Mesodermal cell (in vitro differentiated cells): Measurements from ENCODE around the gene SKIL.
"Not testable (repeated sequence)": the region's sequence is repeated elsewhere in the genome, so short reads cannot be mapped to it uniquely, and the experiment has no call there.

Experiments
- H3K27ac ChIP-seq: 2 replicates; pipeline ENCODE4 v1.7.0; 2013; ENCODE audit warnings: mild to moderate bottlenecking, low read depth, low read length, moderate library complexity; ENCODE audit not compliant: severe bottlenecking
- H3K36me3 ChIP-seq: 2 replicates; pipeline ENCODE4 v1.7.1; 2013; ENCODE audit warnings: mild to moderate bottlenecking, low read length, moderate library complexity; ENCODE audit not compliant: control insufficient read depth, insufficient read depth
- H3K4me1 ChIP-seq: one replicate; pipeline ENCODE4 v1.7.1; 2013; ENCODE audit warnings: mild to moderate bottlenecking, low read length; ENCODE audit not compliant: insufficient read depth, control insufficient read depth, poor library complexity, severe bottlenecking
- H3K4me3 ChIP-seq: 2 replicates; pipeline ENCODE4 v1.7.0; 2013; ENCODE audit warnings: low read length, control low read depth, mild to moderate bottlenecking; ENCODE audit not compliant: insufficient read depth, poor library complexity, severe bottlenecking; ENCODE audit errors: extremely low read depth
- H3K9me3 ChIP-seq: 2 replicates; pipeline ENCODE4 v1.7.1; 2013; ENCODE audit warnings: mild to moderate bottlenecking, low read length, moderate library complexity; ENCODE audit not compliant: control insufficient read depth
- WGBS, 2 experiments: methylation state at CpG; one replicate each; pipeline ENCODE4 v1.1.5; 2013; ENCODE audit warnings: missing lambda C conversion rate in 2 of 2; ENCODE audit not compliant: insufficient coverage in 2 of 2; 5-methylcytosine and 5-hydroxymethylcytosine counted together

The SKIL gene

DNA sequence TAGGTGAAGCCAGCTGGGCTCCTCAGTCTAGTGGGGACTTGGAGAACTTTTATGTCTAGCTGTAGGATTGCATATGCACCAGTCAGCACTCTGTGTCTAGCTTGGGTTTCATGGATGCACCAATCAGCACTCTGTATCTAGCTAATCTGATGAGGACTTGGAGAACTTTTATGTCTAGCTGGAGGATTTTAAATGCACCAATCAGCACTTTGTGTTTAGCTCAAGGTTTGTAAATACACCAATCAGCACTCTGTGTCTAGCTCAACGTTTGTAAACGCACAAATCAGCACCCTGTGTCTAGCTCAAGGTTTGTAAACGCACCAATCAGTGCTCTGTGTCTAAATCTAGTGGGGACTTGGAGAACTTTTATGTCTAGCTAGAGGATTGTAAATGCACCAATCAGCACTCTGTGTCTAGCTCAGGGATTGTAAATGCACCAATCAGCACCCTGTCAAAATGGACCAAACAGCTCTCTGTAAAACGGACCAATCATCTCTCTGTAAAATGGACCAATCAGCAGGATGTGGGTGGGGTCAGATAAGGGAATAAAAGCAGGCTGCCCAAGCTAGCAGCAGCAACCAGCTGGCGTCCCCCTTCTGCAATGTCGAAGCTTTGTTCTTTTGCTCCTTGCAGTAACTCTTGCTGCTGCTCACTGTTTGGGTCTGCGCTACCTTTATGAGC lies 29.5 kb upstream of the SKIL start:
- WGBS, 2 experiments: 79 to 85% methylated on average over 3 to 6 of the region's 7 CpGs
- H3K4me3 ChIP-seq, H3K4me1 ChIP-seq, H3K36me3 ChIP-seq, H3K27ac ChIP-seq: not testable (repeated sequence)
- H3K9me3 ChIP-seq: peaks cover 17% of the 10 kb centered on the region

- Histone ChIP-seq H3K9me3 (peaks cover 20% of the 10 kb centered on the region), H3K4me3 (no peak overlapping the region), H3K27ac (no peak overlapping the region), H3K4me1 (no peaks in the 10 kb centered on the region), H3K36me3 (no peaks in the 10 kb centered on the region)
- 68 to 69% methylated on average over 4 to 5 of the region's 5 CpGs for WGBS, 2 experiments
Measured at GRCh38 chr3:170330366-170330765, 27.1 kb upstream of the SKIL start.

GRCh38 chr3:170331143-170331542 lies 26.4 kb upstream of the SKIL start:
- WGBS, 2 experiments: 84 to 95% methylated on average over 4 of the region's 4 CpGs
- Histone ChIP-seq H3K4me3 (no peak overlapping the region), H3K36me3 (no peaks in the 10 kb centered on the region), H3K27ac (no peak overlapping the region), H3K9me3 (peaks cover 23% of the 10 kb centered on the region), H3K4me1 (no peaks in the 10 kb centered on the region)

DNA sequence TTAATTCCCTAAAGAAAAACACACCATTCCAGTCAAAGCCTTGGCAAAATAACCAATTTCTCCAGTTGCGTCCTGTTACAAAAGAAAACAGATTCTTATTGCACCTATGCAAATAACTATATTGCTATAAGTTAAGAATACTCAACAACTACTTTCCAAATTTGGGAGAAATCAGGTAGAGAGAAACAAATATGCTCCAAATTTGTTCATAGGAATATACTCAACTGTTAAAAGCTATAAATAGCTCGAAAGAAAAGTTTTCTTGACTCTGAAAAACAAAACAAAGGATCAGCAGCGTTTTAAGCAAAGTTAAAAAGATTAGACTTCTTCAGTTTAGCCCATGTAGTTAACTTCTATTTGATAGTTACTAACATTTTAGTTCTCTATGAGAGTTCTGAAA lies 20.1 kb upstream of the SKIL start:
- Histone ChIP-seq H3K36me3 (no peaks in the 10 kb centered on the region), H3K27ac (no peak overlapping the region), H3K4me3 (no peak overlapping the region), H3K4me1 (no peaks in the 10 kb centered on the region), H3K9me3 (peaks cover 21% of the 10 kb centered on the region)
- WGBS, 2 experiments: no CpG with 5 or more reads among the region's 3 CpGs

DNA sequence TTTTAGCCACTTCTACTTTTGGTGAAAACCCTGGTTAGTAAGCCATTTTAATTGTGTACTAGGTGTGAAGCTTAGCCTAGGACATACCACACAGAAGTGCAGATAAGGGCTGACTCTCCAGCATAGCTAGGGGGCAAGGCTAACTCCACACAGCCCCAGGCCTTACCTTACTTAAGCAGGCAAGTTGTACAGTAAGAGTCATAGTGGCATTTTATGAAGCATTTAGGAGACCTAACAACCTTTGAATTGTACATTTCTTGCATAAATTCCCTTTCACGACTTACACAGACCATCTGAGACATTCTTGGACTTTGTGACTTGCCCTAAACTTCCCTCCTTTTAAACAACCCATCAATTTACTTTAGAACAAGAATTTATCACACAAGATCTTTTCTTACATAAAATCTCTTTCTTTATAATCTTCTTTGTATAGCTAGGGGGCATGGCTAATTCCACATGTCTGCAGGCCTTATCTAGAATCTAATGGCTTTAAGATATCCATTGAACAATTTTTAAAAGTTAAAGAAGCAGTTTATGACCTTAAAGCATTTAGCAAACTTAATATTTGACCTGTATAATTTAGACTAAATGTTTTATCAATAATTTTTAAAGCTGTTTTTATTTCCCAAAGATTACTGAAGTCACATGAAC lies 18.7 kb upstream of the SKIL start:
- Histone ChIP-seq H3K9me3 (peaks cover 26% of the 10 kb centered on the region), H3K4me1 (peaks cover 1% of the 10 kb centered on the region), H3K4me3 (no peak overlapping the region), H3K27ac (no peak overlapping the region), H3K36me3 (no peaks in the 10 kb centered on the region)
- WGBS, 2 experiments: 82 to 89% methylated on average over 1 of the region's 1 CpG

DNA sequence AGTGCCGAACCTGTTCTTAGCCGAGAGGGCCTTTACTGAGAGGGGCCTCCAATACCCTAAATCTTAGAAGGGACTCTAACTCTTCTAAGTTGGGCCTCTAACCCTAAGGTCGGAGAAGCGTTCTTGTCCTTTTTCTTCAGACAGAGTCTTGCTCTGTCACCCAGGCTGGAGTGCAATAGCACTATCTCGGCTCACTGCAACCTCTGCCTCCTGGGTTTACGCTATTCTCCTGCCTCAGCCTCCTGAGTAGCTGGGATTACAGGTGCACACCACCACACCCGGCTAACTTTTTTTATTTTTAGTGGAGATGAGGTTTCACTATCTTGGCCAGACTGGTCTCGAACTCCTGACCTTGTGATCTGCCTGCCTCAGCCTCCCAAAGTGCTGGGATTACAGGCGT lies 15.2 kb upstream of the SKIL start:
- WGBS, 2 experiments: 92 to 94% methylated on average over 8 to 9 of the region's 9 CpGs

GRCh38 chr3:170343859-170344258 lies 13.7 kb upstream of the SKIL start:
- H3K4me3 ChIP-seq, H3K4me1 ChIP-seq, H3K36me3 ChIP-seq: not testable (repeated sequence)
- H3K27ac ChIP-seq: peak overlapping the region; percentile 53
- WGBS, 2 experiments: 63 to 93% methylated on average over 4 of the region's 6 CpGs
- peaks cover 18% of the 10 kb centered on the region for H3K9me3 ChIP-seq

More for the DNA sequence above, 15.2 kb upstream of the SKIL start:
- H3K36me3 ChIP-seq, H3K4me3 ChIP-seq, H3K4me1 ChIP-seq, H3K27ac ChIP-seq: not testable (repeated sequence)
- H3K9me3 ChIP-seq: peaks cover 18% of the 10 kb centered on the region

GRCh38 chr3:170344971-170345370 lies 12.5 kb upstream of the SKIL start:
- H3K4me1 ChIP-seq: peaks cover 5% of the 10 kb centered on the region
- H3K9me3 ChIP-seq: peaks cover 15% of the 10 kb centered on the region
- 83% methylated on average over 1 of the region's 4 CpGs; no CpG with 5 or more reads in 1 of the 2 experiments for WGBS, 2 experiments
- H3K27ac ChIP-seq: no peak overlapping the region
- H3K4me3 ChIP-seq: no peak overlapping the region
- H3K36me3 ChIP-seq: no peaks in the 10 kb centered on the region

GRCh38 chr3:170346481-170347392 lies 10.8 kb upstream of the SKIL start:
- Histone ChIP-seq H3K4me3 (no peak overlapping the region), H3K9me3 (peaks cover 11% of the 10 kb centered on the region)

GRCh38 chr3:170350515-170351413 lies 6.8 kb upstream of the SKIL start:
- no peak overlapping the region for H3K4me3 ChIP-seq
- H3K27ac ChIP-seq: no peak overlapping the region
- H3K9me3 ChIP-seq: no peaks in the 10 kb centered on the region
- H3K4me1 ChIP-seq: peaks cover 15% of the 10 kb centered on the region
- WGBS, 2 experiments: 92 to 94% methylated on average over 6 of the region's 8 CpGs
- H3K36me3 ChIP-seq: no peaks in the 10 kb centered on the region

More at GRCh38 chr3:170346481-170347392, 10.8 kb upstream of the SKIL start:
- H3K27ac ChIP-seq: no peak overlapping the region
- 93 to 96% methylated on average over 7 of the region's 12 CpGs for WGBS, 2 experiments
- no peaks in the 10 kb centered on the region for H3K36me3 ChIP-seq
- H3K4me1 ChIP-seq: peaks cover 5% of the 10 kb centered on the region
